K562 treated with DMSO at 1 percent for 12 hours (cell line): Measurements from ENCODE around the gene CTU1. TPM values are rescaled to one million over a fixed set of nuclear protein-coding genes. Genes with fewer than 3 reads are reported as not detected.

ENCODE experiments used
- total RNA-seq: library from RNA; unstranded; fragments of 300-600 nt; gene quantifications from 2 replicates; pipeline ENCODE4 v1.2.3, GENCODE V29; 2022; ENCODE audit not compliant: insufficient read depth

Gene CTU1
- total RNA-seq = 13.7 and 31.1 TPM in 2 replicates

GRCh38 chr19:51108066-51108804 is at the start of gene CTU1:
Gene CTU1, minus strand, starts transcription at chr19:51108409. Its CDS starts 3,840 bp downstream, at chr19:51104569.

GRCh38 chr19:51142119-51142518 is 33.9 kb upstream of the CTU1 start, which contains the start of gene SIGLEC7:
Gene SIGLEC7, plus strand, starts transcription at chr19:51142301. Its CDS starts 69 bp downstream, at chr19:51142370.

GRCh38 chr19:51124729-51125128 is 16.5 kb upstream of the CTU1 start, which contains the start of gene SIGLEC9:
Gene SIGLEC9, plus strand, starts transcription at chr19:51124906. Its CDS starts 69 bp downstream, at chr19:51124975.

GRCh38 chr19:51082611-51083010 is 25.6 kb downstream of the CTU1 start, which contains the start of gene KLK14:
Gene KLK14, minus strand, starts transcription at chr19:51082887. Its CDS starts 273 bp downstream, at chr19:51082614.

GRCh38 chr19:51064534-51065220 is 43.5 kb downstream of the CTU1 start, which contains the start of gene KLK13:
Gene KLK13, minus strand, starts transcription at chr19:51065092. Its CDS starts 25 bp downstream, at chr19:51065067.

Other genes starting within 250 kb of the CTU1 start
- gene KLK2, start 235.0 kb downstream of the CTU1 start, total RNA-seq = not detected in 2 replicates
- gene KLK4, start 197.0 kb downstream of the CTU1 start, total RNA-seq = not detected in 2 replicates
- not detected in 2 replicates for gene KLK5, start 155.4 kb downstream of the CTU1 start, total RNA-seq
- gene KLK6, start 138.8 kb downstream of the CTU1 start, total RNA-seq = not detected in 2 replicates
- gene KLK7, start 124.5 kb downstream of the CTU1 start, total RNA-seq = not detected in 2 replicates
- gene KLK8, start 106.8 kb downstream of the CTU1 start, total RNA-seq = not detected in 2 replicates
- gene KLK10, start 88.7 kb downstream of the CTU1 start, total RNA-seq = not detected in 2 replicates
- gene KLK11, start 81.8 kb downstream of the CTU1 start, total RNA-seq = not detected in 2 replicates
- not detected in 2 replicates for gene KLK12, start 73.4 kb downstream of the CTU1 start, total RNA-seq
- gene KLK13, start 43.3 kb downstream of the CTU1 start, total RNA-seq = 1.7 and 2.0 TPM in 2 replicates
- not detected in 2 replicates for gene KLK14, start 25.5 kb downstream of the CTU1 start, total RNA-seq
- 0.69 TPM in 1 of 2 replicates, not detected in the other for gene SIGLEC9, start 16.5 kb upstream of the CTU1 start, total RNA-seq
- not detected in 2 replicates for gene SIGLEC7, start 33.9 kb upstream of the CTU1 start, total RNA-seq
- gene CD33, start 116.7 kb upstream of the CTU1 start, total RNA-seq = 69.7 and 75.9 TPM in 2 replicates
- gene SIGLECL1, start 142.7 kb upstream of the CTU1 start, total RNA-seq = not detected in 2 replicates
- gene IGLON5, start 203.2 kb upstream of the CTU1 start, total RNA-seq = not detected in 2 replicates
- 3.1 and 9.2 TPM in 2 replicates for gene VSIG10L, start 233.7 kb upstream of the CTU1 start, total RNA-seq